ENCODE measurements around the gene SPTLC2. TPM values are rescaled to one million over a fixed set of nuclear protein-coding genes. Genes with fewer than 3 reads are reported as not detected.

The SPTLC2 gene
- total and polyA plus RNA-seq, 2 donors (not counting 1 experiment from before 2014, with no cell fraction given): 22.8 to 25.9 TPM

- no peak overlapping the region for H2AFZ ChIP-seq (ENCODE audit: low read length)
- H3K4me1 ChIP-seq (ENCODE audit: control insufficient read depth, extremely low read depth, insufficient read depth, low read length): no peaks in the 10 kb centered on the region
- no peak overlapping the region for H3K27ac ChIP-seq (ENCODE audit: insufficient read depth, low read length)
- no peak overlapping the region for H3K4me2 ChIP-seq (ENCODE audit: extremely low read depth, insufficient read depth, low read length)
- H3K36me3 ChIP-seq (ENCODE audit: control insufficient read depth, insufficient read depth, low read length): no peaks in the 10 kb centered on the region
- H4K20me1 ChIP-seq (ENCODE audit: control insufficient read depth, extremely low read depth, insufficient read depth, low read length): no peaks in the 10 kb centered on the region
- no peak overlapping the region for H3K9ac ChIP-seq (ENCODE audit: insufficient read depth, low read length)
- H3K4me3 ChIP-seq (replicated peaks in 1 of 4; ENCODE audit: control extremely low read depth in 1 of 4, insufficient read depth in 1 of 4, low read depth in 3 of 4, low read length in 4 of 4): no peak overlapping the region
- no peaks in the 10 kb centered on the region for H3K9me3 ChIP-seq (ENCODE audit: control insufficient read depth, insufficient read depth, low read depth, low read length)
- TF ChIP-seq EZH2 (IDR thresholded peaks at IDR 0.05; ENCODE audit: low read length, missing control alignments) (no peak), CTCF (conservative IDR thresholded peaks at IDR 0.05 in 1 of 2, IDR thresholded peaks at IDR 0.05 in 1 of 2; ENCODE audit: low read depth in 1 of 2, low read length in 2 of 2) (no peak)
- no peak for DNase-seq (ENCODE audit: low read depth in 2 of 2)
- H3K79me2 ChIP-seq (ENCODE audit: control insufficient read depth, insufficient read depth, low read length): no peaks in the 10 kb centered on the region
- peaks cover 19% of the 10 kb centered on the region for H3K27me3 ChIP-seq (ENCODE audit: control insufficient read depth, insufficient read depth, low read length)
Observed at GRCh38 chr14:77502109-77502782, 114.2 kb downstream of the SPTLC2 start.

DNA sequence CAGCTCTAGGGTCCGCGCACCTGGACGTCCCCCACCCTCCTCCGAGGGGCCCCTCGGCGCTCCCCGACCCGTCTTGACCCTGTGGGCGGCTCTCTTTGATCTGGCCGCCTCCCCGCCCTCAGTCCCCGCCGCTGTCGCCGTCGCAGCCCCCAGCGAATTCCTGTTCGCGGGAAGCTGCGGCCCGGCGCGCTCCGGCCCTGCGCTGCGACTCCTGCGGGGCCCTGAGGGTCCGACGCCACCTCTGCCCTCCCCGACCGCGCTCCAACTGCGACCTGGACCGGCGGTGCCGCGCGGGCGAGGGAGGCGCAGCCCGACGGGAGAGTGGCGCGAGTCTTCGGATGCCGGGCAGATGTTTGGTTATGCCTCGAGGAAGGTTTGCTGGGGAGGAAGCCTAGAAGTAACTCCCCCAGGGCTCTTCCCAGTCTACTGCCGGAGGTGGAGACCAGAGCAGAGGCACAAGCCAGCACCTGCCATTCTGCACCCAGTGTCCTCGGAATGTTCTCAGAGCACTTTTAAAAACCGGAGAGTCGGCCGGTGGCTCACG is 117.4 kb downstream of the SPTLC2 start:
- H3K9ac ChIP-seq (ENCODE audit: insufficient read depth, low read length): no peak overlapping the region
- H3K27me3 ChIP-seq (ENCODE audit: control insufficient read depth, insufficient read depth, low read length): peaks cover 19% of the 10 kb centered on the region
- no peak overlapping the region for H3K27ac ChIP-seq (ENCODE audit: insufficient read depth, low read length)
- TF ChIP-seq CTCF (conservative IDR thresholded peaks at IDR 0.05 in 1 of 2, IDR thresholded peaks at IDR 0.05 in 1 of 2; ENCODE audit: low read depth in 1 of 2, low read length in 2 of 2) (no peak), EZH2 (IDR thresholded peaks at IDR 0.05; ENCODE audit: low read length, missing control alignments) (no peak)
- no peaks in the 10 kb centered on the region for H3K79me2 ChIP-seq (ENCODE audit: control insufficient read depth, insufficient read depth, low read length)
- no peaks in the 10 kb centered on the region for H3K36me3 ChIP-seq (ENCODE audit: control insufficient read depth, insufficient read depth, low read length)
- H3K4me3 ChIP-seq (replicated peaks in 1 of 4; ENCODE audit: control extremely low read depth in 1 of 4, insufficient read depth in 1 of 4, low read depth in 3 of 4, low read length in 4 of 4): peak overlapping the region in 1 of 4 experiments; percentile 49
- H3K9me3 ChIP-seq (ENCODE audit: control insufficient read depth, insufficient read depth, low read depth, low read length): no peaks in the 10 kb centered on the region
- no peak overlapping the region for H3K4me2 ChIP-seq (ENCODE audit: extremely low read depth, insufficient read depth, low read length)
- DNase-seq (ENCODE audit: low read depth in 2 of 2): no peak
- H3K4me1 ChIP-seq (ENCODE audit: control insufficient read depth, extremely low read depth, insufficient read depth, low read length): no peaks in the 10 kb centered on the region
- H2AFZ ChIP-seq (ENCODE audit: low read length): no peak overlapping the region
- no peaks in the 10 kb centered on the region for H4K20me1 ChIP-seq (ENCODE audit: control insufficient read depth, extremely low read depth, insufficient read depth, low read length)

DNA sequence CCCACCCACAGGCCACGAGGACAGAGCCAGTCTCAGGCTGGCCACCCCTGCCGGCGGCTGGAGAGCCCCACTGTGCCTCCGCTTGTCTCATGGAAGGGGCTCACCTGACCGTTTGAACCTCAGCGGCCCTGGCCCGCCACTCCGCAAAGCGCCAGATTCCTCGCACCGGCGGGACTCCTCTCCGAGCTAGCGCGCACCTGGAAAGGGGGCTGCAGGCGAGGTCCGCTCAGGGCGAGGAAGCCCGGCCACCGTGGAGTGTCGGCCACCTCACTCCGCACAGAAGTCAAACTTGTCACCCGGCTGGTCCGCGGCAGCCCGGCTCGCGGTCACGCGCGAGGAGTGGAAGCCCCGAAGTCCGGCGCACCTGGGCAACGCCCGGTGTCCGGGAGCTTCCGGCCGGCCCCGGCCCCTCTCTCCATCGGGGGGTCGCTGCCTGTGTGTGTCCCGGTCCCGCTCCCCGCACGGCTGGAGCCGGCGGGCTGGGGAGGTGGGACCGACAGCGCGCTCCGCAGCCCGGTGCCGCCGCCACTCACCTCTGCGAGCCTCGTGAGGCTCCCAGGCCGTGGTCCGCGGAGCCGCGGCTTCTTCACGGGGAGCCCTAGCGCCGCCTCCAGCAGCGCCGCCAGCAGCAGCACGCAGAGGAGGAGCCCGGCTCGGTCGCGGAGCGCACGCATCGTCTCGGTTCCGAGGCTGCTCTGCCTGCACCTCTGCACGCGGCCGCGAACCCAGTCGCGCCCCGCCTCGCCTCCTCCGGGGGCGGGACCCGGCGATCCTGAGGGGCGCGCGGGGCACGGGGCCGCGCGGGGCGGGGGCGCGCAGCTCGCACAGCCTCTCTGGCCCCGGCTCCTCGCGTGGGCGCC is 118.1 kb downstream of the SPTLC2 start, which contains the start of gene ISM2:
Gene ISM2 (minus strand): TSS at position 697 of the 860 bp plus-strand sequence. CDS start 23 bp downstream, at position 674.
- TF ChIP-seq EZH2 (IDR thresholded peaks at IDR 0.05; ENCODE audit: low read length, missing control alignments) (peak; percentile 80), CTCF (conservative IDR thresholded peaks at IDR 0.05 in 1 of 2, IDR thresholded peaks at IDR 0.05 in 1 of 2; ENCODE audit: low read depth in 1 of 2, low read length in 2 of 2) (no peak)
- no peaks in the 10 kb centered on the region for H3K9me3 ChIP-seq (ENCODE audit: control insufficient read depth, insufficient read depth, low read depth, low read length)
- no peak within 1 kb of the TSS for H3K9ac ChIP-seq (ENCODE audit: insufficient read depth, low read length)
- H3K4me1 ChIP-seq (ENCODE audit: control insufficient read depth, extremely low read depth, insufficient read depth, low read length): no peaks in the 10 kb centered on the region
- H3K27me3 ChIP-seq (ENCODE audit: control insufficient read depth, insufficient read depth, low read length): peaks cover 19% of the 10 kb centered on the region
- H3K27ac ChIP-seq (ENCODE audit: insufficient read depth, low read length): no peak within 1 kb of the TSS
- H2AFZ ChIP-seq (ENCODE audit: low read length): peak within 1 kb of the TSS; percentile 5
- H3K4me2 ChIP-seq (ENCODE audit: extremely low read depth, insufficient read depth, low read length): peak within 1 kb of the TSS; percentile 82
- no peaks in the 10 kb centered on the region for H4K20me1 ChIP-seq (ENCODE audit: control insufficient read depth, extremely low read depth, insufficient read depth, low read length)
- H3K4me3 ChIP-seq (replicated peaks in 1 of 4; ENCODE audit: control extremely low read depth in 1 of 4, insufficient read depth in 1 of 4, low read depth in 3 of 4, low read length in 4 of 4): peak within 1 kb of the TSS in 3 of 4 experiments; percentile 21 to 49 (median 32)
- peak; percentile 12 to 37 for DNase-seq (ENCODE audit: low read depth in 2 of 2)
- H3K79me2 ChIP-seq (ENCODE audit: control insufficient read depth, insufficient read depth, low read length): no peaks in the 10 kb centered on the region
- H3K36me3 ChIP-seq (ENCODE audit: control insufficient read depth, insufficient read depth, low read length): no peaks in the 10 kb centered on the region

All from fibroblast of lung (primary cell).